GM04503 (cell line): ENCODE data around the gene TAS2R40.
"Not testable (repeated sequence)": the region's sequence is repeated elsewhere in the genome, so short reads cannot be mapped to it uniquely, and the experiment has no call there.

ENCODE experiments used
- DNase-seq: peaks from one replicate; pipeline ENCODE4 v3.0.0-alpha.2; 2012; ENCODE audit warnings: low read depth

The TAS2R40 gene

DNA sequence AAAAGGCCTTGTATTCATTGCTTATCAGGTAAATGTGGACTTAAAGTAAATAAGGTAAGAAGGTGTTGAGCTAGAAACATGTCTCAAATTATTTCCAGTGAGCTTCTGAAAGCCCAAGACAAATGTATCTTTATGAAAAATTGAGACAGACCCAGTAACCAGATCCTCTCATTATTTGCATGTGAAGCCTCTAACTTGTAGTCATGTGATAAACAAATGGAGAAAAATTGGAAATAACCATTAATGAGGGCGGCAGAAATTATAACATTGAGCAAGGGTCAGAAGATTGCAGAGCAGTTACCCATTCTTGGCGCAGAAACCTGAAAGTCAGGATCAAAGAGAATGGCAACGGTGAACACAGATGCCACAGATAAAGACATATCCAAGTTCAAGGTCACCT, at the start of gene TAS2R40:
TSS of gene TAS2R40 (plus strand) at position 301 of the 400 bp plus-strand sequence. CDS start at position 343, 42 bp downstream.
- no peak for DNase-seq

DNA sequence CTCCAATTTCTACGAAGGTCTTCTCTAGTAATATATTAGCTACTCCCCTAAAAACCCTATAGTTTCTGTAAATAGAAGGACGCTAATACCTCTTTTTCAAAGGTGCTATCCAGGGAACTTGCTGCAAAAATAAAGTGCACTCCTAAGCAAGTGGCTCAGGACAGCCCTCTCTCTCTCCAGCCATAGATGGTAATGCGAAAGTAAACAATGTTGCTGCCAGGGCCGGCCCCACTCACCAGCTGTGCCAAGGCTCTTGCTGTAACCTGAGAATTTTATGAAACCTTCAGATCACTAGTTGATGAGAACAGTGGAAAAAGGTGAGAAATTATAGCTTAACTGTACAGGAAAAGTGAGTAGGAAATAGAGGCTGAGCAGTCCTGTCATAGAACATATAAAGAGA, 49.5 kb upstream of the TAS2R40 start:
- no peak for DNase-seq

DNA sequence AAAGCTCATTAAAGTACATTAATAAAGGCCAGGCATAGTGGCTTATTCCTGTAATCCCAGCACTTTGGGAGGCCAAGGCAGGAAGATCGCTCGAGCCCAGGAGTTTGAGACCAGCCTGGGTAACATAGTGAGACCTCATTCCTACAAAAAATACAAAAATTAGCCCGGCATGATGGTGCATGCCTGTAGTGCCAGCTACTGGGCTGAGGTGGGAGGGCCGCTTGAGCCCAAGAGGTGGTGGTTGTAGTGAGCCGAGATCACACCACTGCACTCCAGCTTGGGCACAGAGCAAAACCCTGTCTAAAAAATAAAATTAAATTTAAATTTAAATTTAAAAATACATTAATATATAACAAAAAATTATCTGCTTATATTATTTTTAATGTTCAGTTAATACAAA, 45.7 kb upstream of the TAS2R40 start:
- DNase-seq = no peak

DNA sequence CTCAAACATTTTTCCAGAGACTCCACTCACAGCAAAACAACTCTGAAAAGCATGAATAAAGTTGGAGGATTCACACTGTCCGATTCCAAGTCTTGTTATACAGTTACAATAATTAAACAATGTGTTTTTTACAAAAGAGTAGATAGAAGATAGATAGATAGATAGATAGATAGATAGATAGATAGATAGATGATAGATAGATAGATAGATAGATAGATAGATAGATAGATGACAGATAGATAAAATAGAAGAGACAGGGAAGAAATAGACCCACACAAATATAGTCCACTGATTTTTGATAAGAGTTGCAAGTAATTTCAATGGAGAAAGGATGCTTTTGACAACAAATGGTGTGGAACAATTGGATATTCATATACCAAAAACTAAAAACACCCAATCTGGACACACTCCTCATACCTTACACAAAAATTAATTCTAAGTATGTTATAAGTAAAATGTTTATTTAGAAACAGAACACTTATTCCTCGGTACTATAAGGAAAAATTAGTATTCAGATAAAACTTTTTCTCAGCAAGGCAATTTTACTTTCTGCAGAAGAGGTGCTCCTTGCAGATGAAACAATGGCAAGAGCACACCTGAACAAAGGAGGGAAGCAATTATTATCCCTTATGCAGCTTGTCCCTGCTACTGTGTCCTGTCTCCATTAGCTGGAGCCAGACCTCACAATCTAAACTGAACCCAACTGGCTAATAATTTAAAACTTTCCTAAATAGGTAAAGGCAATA, 44.3 kb upstream of the TAS2R40 start:
- no peak for DNase-seq

DNA sequence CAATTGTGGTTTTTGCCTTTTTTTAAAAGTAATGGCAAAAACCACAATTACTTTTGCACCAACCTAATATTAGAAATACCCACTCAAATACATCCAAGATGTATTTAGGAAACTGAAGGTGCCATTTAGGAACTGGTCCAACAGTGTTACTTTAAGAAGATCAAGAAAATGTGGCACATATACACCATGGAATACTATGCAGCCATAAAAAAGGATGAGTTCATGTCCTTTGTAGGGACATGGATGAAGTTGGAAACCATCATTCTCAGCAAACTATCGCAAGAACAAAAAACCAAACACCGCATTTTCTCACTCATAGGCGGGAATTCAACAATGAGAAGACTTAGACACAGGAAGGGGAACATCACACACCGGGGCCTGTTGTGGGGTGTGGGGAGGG, 41.1 kb upstream of the TAS2R40 start:
- not testable (repeated sequence) for DNase-seq

DNA sequence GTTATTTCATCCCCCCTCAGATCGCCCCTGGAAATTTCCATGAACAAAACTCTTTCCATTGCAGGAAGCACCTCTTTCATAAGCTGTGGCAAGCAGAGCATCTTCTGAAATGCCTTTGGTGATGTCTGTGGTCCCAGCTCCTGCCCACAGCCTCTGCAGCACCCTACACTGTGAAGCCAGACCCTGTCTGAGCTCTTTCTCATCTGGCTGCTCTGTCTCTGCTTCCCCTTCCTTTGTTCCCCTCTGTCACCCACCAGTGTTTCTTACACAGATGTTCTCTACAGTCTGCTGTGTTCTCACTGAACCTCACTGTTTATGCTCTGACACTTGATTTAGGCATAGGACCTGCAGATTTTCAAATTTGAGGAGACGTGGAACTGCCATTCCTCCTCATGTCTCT, 40.5 kb upstream of the TAS2R40 start:
- no peak for DNase-seq

DNA sequence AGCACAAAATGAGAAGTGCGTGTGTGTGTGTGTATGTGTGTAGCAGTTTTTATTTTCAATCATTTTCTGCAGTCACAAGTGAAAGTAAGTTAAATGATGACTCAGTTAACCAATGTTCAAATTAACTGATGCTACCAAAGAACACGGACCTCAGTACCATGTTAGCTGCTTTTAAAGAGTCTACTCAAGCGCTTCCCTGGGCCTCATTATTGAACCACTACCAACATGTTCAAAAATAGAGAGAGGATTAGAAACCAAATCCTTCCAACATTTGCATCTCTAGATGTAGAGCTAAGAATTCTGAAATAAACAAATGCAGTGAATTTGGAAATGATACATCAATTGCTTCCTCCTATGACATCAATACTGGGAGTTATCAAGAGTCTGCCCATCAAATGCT, 38.8 kb upstream of the TAS2R40 start, which contains the start of gene TAS2R39:
TSS of gene TAS2R39 (plus strand) at position 396 of the 400 bp plus-strand sequence. CDS start at position 396, 0 bp downstream.
- DNase-seq = no peak

DNA sequence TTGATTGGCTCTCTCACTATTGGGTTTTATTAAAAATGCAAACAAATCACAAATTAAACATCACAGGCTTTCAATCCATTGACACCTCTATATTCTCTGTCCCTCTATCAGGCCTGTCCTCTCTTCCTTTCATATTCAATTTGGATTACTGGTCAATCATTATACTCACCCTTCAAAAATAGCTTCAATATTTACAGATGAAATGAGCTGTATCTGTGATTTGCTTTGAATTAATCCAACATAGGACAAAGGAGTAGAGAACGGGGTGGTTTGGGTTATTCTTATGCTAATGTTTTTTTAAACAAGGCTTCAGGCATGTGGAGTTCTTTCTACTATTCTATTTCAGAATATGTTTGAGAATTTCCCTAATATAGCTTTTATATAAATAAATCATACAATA, 36.3 kb upstream of the TAS2R40 start:
- DNase-seq = no peak

DNA sequence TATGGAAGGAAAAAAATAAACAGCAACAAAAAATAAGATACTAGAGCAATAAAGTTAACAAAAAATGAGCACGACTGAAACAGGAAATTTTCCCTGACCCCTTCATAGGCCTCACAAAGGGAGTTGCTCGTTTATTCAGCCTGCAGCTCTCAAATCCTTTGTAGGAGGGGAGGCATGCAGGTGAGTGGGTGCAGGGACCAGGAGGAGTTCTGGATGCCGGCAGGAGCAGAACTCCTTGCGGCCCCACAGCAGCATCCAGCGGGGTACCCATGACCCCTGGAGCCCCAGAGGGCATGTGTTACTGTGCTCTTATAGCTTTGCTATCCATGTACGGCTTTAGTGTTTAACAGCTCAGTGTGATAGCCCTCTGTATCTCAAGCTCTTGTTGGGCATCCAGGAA, 32.8 kb upstream of the TAS2R40 start:
- DNase-seq = no peak

DNA sequence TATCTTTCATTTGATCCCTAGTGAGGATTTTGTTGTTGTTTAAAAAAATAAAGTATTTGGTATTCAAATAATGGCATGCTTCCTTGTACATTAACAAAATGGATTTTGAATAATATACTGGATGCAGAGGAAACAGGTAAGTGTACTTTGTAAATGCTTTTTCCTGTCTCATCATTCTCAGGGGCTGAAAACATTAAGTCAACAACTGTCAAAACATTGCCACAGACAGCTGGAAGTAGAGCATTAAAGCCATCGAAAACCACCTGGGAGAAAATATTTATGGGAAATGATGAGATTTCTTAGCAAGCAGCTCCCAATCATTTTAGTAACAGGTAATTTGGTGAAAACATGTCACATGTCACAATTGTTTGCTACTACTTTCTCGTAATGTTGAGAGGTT, 28.0 kb upstream of the TAS2R40 start:
- no peak for DNase-seq

DNA sequence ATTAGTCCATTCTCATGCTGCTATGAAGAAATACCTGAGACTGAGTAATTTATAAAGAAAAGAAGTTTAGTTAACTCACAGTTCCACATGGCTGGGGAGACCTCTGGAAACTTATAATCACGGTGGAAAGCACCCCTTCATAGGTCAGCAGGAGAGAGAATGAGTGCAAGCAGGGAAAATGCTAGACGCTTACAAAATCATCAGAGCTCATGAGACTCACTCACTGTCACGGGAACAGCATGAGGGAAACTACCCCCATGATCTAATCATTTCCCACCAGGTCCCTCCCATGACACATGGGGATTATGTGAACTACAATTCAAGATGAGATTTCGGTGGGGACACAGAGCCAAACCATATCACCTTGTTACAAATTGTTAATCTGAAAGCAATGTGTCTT, 22.8 kb upstream of the TAS2R40 start:
- DNase-seq = no peak

DNA sequence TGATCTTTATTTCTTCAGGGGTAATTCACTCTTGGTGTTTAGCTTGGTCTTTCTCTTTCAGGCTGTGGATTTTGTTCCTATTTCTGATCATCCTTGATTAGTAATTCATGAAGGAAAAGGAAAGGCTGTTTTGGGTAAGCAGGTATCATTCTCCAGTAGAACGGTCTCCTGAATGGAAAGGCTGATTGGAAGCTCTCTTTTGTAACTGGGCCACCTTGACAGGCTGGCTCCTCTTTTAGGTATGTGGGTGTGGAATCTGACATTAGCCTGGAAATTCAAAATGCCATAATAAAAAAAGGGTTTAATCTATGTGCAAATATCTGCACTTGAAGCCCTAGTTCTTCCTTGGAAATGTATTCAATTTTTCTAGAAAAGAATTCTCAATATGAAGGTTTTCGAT, 19.7 kb upstream of the TAS2R40 start:
- no peak for DNase-seq

DNA sequence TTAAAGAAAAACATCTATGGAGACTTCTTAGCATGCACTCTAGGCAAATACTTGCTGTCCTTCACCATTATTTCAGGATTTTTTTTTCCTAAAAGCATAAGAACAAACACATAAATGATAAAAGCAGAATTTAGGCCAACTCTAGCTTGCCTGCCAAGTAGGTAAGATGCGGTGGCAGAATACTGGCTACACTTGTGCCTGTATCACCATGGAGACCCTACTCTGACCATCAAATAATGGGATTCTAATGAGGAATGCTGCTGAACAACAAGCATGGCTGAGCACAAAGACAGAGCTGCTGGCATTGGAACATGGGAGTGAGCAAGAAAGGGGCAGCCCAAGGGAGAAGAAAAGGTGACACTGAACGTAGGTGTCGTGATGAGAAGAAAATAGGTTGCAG, 18.5 kb upstream of the TAS2R40 start:
- no peak for DNase-seq

DNA sequence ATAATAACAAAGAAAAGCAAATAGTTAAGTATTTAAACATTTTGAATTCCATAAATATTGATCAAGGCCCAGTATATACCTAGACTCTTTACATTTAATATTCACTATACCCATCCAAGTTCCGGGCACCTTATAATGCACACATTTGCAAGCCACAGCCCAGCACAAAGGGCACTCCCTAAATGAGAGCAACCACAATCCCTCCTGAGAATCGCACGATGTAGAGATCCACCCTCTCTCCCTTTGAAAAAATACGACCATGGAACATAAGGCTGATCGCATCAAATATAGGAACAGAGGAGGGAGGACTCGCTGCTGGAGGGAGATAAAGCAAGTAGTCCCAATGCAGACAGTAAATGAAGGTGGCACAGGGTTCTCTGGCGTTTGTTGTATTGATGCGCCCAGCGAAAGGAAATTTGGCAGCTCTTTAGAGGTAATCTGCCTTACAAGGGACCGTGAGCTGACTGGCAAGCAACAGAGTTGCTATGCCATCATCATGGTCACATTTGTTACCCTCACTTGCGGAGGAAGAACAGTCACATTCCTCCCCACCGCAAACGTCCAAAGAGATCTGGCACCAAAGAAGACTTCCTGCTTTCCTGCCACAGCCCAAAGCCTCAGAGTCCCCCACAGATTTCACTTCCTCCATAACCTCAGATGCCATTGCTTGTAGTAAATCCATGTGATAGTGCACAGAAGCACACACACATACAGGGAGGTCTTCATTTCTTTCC, 16.1 kb upstream of the TAS2R40 start:
- DNase-seq = no peak

DNA sequence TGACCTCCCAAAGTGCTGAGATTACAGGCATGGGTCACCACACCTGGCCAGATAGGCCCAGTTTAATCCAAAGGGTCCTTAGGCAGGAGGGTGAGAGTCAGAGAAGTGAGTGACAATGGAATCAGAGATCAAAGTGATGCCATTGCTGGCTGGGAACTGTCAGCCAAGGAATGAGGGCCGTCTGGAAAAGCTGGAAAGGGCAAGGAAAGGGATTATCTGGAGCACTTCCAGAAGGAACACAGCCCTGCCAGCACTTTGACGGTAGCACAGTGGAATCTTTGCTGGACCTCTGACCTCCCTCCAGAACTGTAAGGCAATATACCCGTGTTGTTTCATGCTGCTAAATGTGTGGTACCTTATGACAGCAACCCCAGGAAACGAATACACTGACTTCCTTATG, 11.3 kb upstream of the TAS2R40 start:
- DNase-seq = no peak

DNA sequence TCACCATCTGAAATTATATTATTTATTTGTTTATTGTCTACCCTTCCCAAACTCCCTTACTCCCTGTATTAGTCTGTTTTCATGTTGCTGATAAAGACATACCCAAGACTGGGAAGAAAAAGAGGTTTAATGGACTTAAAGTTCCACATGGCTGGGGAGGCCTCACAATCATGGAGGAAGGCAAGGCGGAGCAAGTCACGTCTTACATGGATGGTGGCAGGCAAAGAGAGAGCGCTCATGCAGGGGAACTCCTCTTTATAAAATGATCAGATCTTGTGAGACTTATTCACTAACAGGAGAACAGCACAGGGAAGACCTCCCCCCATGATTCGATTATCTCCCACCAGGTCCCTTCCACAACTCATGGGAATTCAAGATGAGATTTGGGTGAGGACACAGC, 8.4 kb upstream of the TAS2R40 start:
- DNase-seq = not testable (repeated sequence)

DNA sequence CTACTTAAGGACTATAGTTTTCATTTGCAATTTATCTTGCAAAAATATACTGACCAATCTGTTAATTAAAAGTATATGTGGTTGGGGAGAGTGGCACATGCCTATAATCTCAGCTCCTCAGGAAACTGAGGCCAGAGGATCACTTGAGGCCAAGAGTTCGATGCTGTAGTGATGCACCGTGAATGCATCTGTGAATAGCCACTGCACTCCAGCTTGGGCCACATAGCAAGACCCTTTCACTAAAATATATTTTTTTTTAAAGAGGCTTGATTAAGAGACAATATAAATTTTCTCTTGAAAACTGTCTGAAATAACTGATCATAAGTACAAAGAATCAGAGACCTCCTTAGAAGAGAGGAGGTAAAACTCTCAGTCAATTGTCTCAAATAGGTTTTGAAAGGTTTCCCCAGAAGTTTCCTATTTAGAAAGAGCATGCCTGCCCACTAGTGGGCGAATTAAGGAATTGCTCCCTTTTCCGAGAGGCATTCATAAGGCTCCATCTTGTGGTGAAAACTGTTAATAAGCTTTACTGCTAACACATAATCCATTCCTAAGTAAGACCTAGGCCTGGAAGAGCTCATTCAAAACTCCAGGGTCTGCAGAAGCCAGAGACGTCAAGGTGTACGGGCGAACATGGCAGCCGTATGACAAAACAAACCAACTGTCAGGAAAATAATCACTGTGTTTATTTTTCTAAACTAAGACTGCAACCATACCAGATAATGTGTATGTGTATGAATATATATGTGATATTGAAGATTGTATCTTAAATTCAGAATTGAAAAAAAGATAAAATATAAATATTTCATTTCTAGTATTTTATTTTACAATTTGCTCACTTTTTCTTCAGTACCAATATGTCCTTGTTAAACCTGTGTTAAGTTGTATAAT, 6.8 kb upstream of the TAS2R40 start:
- peak; percentile 23 for DNase-seq

DNA sequence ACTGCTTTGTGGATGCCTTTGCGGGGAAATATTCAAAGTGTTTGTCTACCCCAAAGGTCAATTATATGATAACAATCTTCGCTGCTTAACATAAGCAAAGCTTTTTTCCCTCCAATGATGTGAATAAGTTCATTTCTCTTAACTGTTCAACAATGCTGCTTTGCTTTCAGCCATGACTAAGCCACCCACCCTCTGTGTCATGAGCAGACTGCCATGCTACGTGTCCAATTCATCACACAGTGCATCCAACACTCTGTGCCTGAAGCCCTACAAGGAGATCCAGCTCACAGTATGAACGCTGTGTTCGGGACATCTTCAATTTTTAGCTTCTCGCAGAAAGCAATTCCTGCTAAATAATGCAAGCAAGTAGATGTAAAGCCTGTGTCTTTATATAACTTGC, 5.7 kb upstream of the TAS2R40 start:
- peak; percentile 3 for DNase-seq

DNA sequence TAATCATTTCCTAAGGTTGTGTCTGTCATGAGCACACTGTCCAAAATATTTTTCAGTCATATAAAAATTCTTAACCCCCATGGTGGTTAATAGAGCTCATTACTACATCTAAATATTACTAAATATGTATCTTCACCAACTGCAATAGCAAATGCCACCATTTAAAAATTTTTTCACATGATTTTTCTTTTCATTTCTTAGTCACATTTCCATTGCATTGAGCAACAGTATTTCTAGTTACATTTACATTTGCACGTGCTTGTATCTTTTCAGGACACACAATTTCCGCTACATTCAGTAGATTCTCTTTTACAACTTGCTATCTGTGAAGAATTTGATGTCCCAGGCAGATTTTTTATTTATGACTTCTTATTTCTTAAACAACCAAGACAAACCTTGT, 5.2 kb upstream of the TAS2R40 start:
- no peak for DNase-seq

DNA sequence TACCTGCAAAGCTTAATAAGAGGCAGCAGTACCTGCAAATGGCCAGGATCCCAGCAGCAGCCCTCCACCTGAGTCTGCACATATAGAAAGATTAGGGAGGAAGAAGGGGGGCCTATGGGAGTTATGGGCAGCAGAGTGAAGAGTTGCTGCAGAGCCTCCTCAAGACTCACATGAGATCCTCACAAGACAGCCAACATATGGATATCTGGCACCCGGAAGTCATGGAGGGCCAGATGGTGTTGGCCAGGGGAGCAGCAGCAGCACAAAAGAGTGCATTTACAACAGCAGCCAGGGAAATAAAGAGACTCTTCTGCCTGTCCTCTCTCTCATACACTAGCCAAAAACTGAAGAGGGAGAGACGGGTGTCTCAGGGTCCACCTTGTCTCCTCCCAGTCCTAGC, 4.0 kb upstream of the TAS2R40 start:
- no peak for DNase-seq

DNA sequence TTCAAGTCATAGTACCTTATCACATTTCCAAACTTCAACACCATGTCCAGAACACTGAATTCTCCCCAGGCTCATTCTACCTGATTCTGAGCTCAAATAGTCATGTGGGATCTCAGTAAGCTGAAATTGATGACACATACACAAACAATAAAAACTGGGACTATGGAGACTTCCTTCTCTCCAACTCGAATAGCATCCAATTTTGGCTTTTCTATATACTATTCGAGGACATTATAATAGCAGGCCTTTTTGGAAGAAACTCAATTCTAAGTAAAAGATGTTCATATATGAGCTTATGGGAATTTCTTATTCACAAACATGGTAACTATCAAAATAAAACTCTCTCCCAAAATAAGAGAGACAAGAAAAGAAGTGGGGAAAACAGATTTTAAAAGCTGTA, 551 bp upstream of the TAS2R40 start:
- no peak for DNase-seq

DNA sequence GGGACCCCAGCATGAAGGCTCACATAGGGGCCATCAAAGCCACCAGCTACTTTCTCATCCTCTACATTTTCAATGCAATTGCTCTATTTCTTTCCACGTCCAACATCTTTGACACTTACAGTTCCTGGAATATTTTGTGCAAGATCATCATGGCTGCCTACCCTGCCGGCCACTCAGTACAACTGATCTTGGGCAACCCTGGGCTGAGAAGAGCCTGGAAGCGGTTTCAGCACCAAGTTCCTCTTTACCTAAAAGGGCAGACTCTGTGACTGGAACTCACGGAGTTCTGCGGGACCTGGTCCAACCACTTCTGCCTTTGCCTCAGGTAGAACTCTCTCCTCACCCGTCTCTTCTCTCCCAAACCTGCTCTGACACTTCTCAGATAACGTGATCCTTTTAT, 945 bp downstream of the TAS2R40 start:
- DNase-seq = no peak

DNA sequence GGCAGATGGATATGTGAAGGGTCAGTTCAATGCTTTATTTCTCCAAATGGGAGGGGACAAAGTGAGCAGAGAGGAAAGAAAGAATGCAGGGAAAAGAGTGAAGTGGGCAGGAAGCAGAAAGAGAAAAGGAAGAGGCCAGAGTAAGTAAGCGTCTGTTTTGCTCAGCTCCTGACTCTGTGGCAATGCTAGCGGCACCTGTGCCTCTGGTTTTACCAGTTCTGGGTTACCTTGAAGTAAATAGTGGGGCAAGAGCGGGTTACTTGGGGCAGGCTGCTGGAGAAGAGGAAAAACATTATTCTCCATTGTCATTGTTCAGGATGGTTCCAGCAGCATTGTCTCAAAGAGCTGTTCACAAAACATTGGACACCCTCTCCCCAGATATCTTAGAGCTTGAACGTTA, 1.9 kb downstream of the TAS2R40 start:
- no peak for DNase-seq
